Activated B cell treated with CpG ODN at 0.5 μM for 24 hours (primary cell): Measurements from ENCODE around the gene MAN2B1. TPM values are rescaled to one million over a fixed set of nuclear protein-coding genes. Genes with fewer than 3 reads are reported as not detected.

Source experiments
- ATAC-seq: fragments of 200-7000 bp; cut with Tn5 transposase; one replicate; pipeline ENCODE4 v1.10.0; 2021; ENCODE audit warnings: low read depth, mild to moderate bottlenecking, moderate library complexity
- CTCF ChIA-PET: fragments of 350-600 bp; sonication (Branson Sonifier 250); formaldehyde crosslinking; loops from one replicate; lab custom pipeline; 2021; ENCODE audit warnings: antibody characterized with exemption; lab: Charles Lee
- POLR2A ChIA-PET: fragments of 350-600 bp; sonication (Branson Sonifier 250); formaldehyde crosslinking; loops from one replicate; lab custom pipeline; 2021; ENCODE audit warnings: antibody characterized with exemption; lab: Charles Lee
- DNase-seq: peaks from one replicate; pipeline ENCODE4 v3.0.0; 2022
- H3K27ac Mint-ChIP-seq: one replicate; pipeline ENCODE4 v1.8.0; 2020; ENCODE audit warnings: mixed read lengths
- H3K27me3 Mint-ChIP-seq: one replicate; pipeline ENCODE4 v1.8.0; 2021; ENCODE audit warnings: mixed read lengths
- H3K36me3 Mint-ChIP-seq: one replicate; pipeline ENCODE4 v1.8.0; 2021; ENCODE audit warnings: low read depth, mixed read lengths
- H3K4me1 Mint-ChIP-seq: one replicate; pipeline ENCODE4 v1.8.0; 2021; ENCODE audit warnings: mixed read lengths
- H3K4me3 Mint-ChIP-seq: one replicate; pipeline ENCODE4 v1.8.0; 2020; ENCODE audit warnings: mild to moderate bottlenecking, mixed read lengths
- H3K9me3 Mint-ChIP-seq: one replicate; pipeline ENCODE4 v1.8.0; 2020; ENCODE audit warnings: mixed read lengths
- CTCF ChIP-seq: fragments of 200-600 bp; IDR thresholded peaks from one replicate; pipeline ENCODE4 v1.8.0; 2022; ENCODE audit warnings: antibody characterized with exemption, mild to moderate bottlenecking
- intact Hi-C: fragments of 100-400 bp; cut with micrococcal nuclease; formaldehyde crosslinking; loops from one replicate; pipeline ENCODE4 v1.15.1; 2024
- total RNA-seq: library from RNA; stranded (reverse); gene quantifications from 2 replicates; pipeline ENCODE4 v1.2.3, GENCODE V29; 2022

Gene MAN2B1
- total RNA-seq, 1 donor from 2014 or later = 291 TPM

- no peak for ATAC-seq
- H3K36me3 Mint-ChIP-seq = peaks cover 71% of the 10 kb centered on the region
- no peak overlapping the region for H3K4me3 Mint-ChIP-seq
- POLR2A ChIA-PET = interaction anchor here (1.5 kb wide), 1 partner anchor 12 kb away, joined by 5 read pairs; the partner anchor contains the start of gene TNPO2
- no peak for DNase-seq
- H3K4me1 Mint-ChIP-seq = no peaks in the 10 kb centered on the region
- CTCF ChIA-PET = no interaction called here
- H3K9me3 Mint-ChIP-seq = no peaks in the 10 kb centered on the region
- intact Hi-C loops = no loop called here
- no peak for TF ChIP-seq CTCF
- H3K27ac Mint-ChIP-seq = no peak overlapping the region
- no peaks in the 10 kb centered on the region for H3K27me3 Mint-ChIP-seq
These were observed 44.6 kb upstream of the MAN2B1 start for GRCh38 chr19:12711187-12711586.

GRCh38 chr19:12708641-12709040 is 42.1 kb upstream of the MAN2B1 start:
- H3K4me1 Mint-ChIP-seq = no peaks in the 10 kb centered on the region
- H3K9me3 Mint-ChIP-seq = no peaks in the 10 kb centered on the region
- ChIA-PET CTCF (no interaction called here), POLR2A (no interaction called here)
- DNase-seq = no peak
- peaks cover 76% of the 10 kb centered on the region for H3K36me3 Mint-ChIP-seq
- no peak overlapping the region for H3K27ac Mint-ChIP-seq
- TF ChIP-seq CTCF = no peak
- intact Hi-C loops = no loop called here
- no peak overlapping the region for H3K4me3 Mint-ChIP-seq
- ATAC-seq = no peak
- H3K27me3 Mint-ChIP-seq = no peaks in the 10 kb centered on the region

GRCh38 chr19:12706332-12706718 is 39.8 kb upstream of the MAN2B1 start:
- no peak for ATAC-seq
- POLR2A ChIA-PET = no interaction called here
- no peak overlapping the region for H3K27ac Mint-ChIP-seq

GRCh38 chr19:12705654-12706331 is 39.3 kb upstream of the MAN2B1 start:
- intact Hi-C loops = no loop called here
- no peaks in the 10 kb centered on the region for H3K9me3 Mint-ChIP-seq
- ATAC-seq (no peak), DNase-seq (no peak)
- no peaks in the 10 kb centered on the region for H3K27me3 Mint-ChIP-seq
- H3K27ac Mint-ChIP-seq = no peak overlapping the region
- no peak overlapping the region for H3K4me3 Mint-ChIP-seq
- ChIA-PET POLR2A (no interaction called here), CTCF (no interaction called here)
- no peak for TF ChIP-seq CTCF
- no peaks in the 10 kb centered on the region for H3K4me1 Mint-ChIP-seq
- H3K36me3 Mint-ChIP-seq = peaks cover 82% of the 10 kb centered on the region

More at GRCh38 chr19:12706332-12706718, 39.8 kb upstream of the MAN2B1 start:
- Mint-ChIP-seq H3K36me3 (peaks cover 82% of the 10 kb centered on the region), H3K4me1 (no peaks in the 10 kb centered on the region), H3K9me3 (no peaks in the 10 kb centered on the region), H3K4me3 (no peak overlapping the region), H3K27me3 (no peaks in the 10 kb centered on the region)
- intact Hi-C loops = no loop called here
- DNase-seq = no peak
- CTCF ChIA-PET = no interaction called here
- TF ChIP-seq CTCF = no peak

- H3K4me1 Mint-ChIP-seq = no peaks in the 10 kb centered on the region
- ATAC-seq (no peak), DNase-seq (no peak)
- intact Hi-C loops = no loop called here
- no peaks in the 10 kb centered on the region for H3K9me3 Mint-ChIP-seq
- H3K4me3 Mint-ChIP-seq = no peak overlapping the region
- ChIA-PET CTCF (no interaction called here), POLR2A (no interaction called here)
- H3K27me3 Mint-ChIP-seq = no peaks in the 10 kb centered on the region
- H3K27ac Mint-ChIP-seq = no peak overlapping the region
- TF ChIP-seq CTCF = no peak
- peaks cover 78% of the 10 kb centered on the region for H3K36me3 Mint-ChIP-seq
These were observed 38.6 kb upstream of the MAN2B1 start for GRCh38 chr19:12705169-12705568.
